Panc1 (cell line): Measurements from ENCODE around the gene RIMBP3B. TPM values are rescaled to one million over a fixed set of nuclear protein-coding genes. Genes with fewer than 3 reads are reported as not detected.
"Not testable (repeated sequence)": the region's sequence is repeated elsewhere in the genome, so short reads cannot be mapped to it uniquely, and the experiment has no call there.

Source experiments
- ATAC-seq: fragments of 200-7000 bp; cut with Tn5 transposase; 2 replicates; pipeline ENCODE4 v1.9.1; 2020; ENCODE audit warnings: mild to moderate bottlenecking, moderate library complexity
- BruUV-seq: library from RNA; stranded (reverse); fragments of 400-500 nt; replicated peaks from 2 replicates; lab custom pipeline; 2021; lab: Mats Ljungman, UMichigan
- CTCF ChIA-PET: fragments of 300-600 bp; sonication (Branson Sonifier 250); formaldehyde crosslinking; loops from one replicate; lab custom pipeline; 2022; ENCODE audit warnings: antibody characterized with exemption; lab: Charles Lee
- POLR2A ChIA-PET: fragments of 300-600 bp; sonication (Branson Sonifier 250); formaldehyde crosslinking; loops from one replicate; lab custom pipeline; 2022; ENCODE audit warnings: antibody characterized with exemption; lab: Charles Lee
- DNase-seq: peaks from one replicate; pipeline ENCODE4 v3.0.0-alpha.2; 2010; ENCODE audit warnings: low read depth, low spot score
- H3K27ac ChIP-seq: 2 replicates; pipeline ENCODE4 v1.5.1; 2011; ENCODE audit warnings: mild to moderate bottlenecking, low read length, inconsistent platforms
- H3K27me3 ChIP-seq: fragments of 200-500 bp; sonication (Bioruptor generic); 2 replicates; pipeline ENCODE4 v1.6.0; 2014; ENCODE audit warnings: low read length, inconsistent platforms; ENCODE audit not compliant: control insufficient read depth, insufficient read depth
- H3K36me3 ChIP-seq: fragments of 200-500 bp; sonication (Bioruptor generic); 2 replicates; pipeline ENCODE4 v1.5.1; 2014; ENCODE audit warnings: inconsistent platforms, mild to moderate bottlenecking, low read length, moderate library complexity; ENCODE audit not compliant: control insufficient read depth, insufficient read depth
- H3K4me1 ChIP-seq: 2 replicates; pipeline ENCODE4 v1.5.1; 2011; ENCODE audit warnings: inconsistent platforms, mild to moderate bottlenecking, low read length, moderate library complexity; ENCODE audit not compliant: control insufficient read depth, insufficient read depth
- H3K4me3 ChIP-seq, 2 experiments: 2 replicates each; pipeline ENCODE4 v1.5.1; 2011 to 2012; ENCODE audit warnings: low read depth in 2 of 2, low read length in 2 of 2, mild to moderate bottlenecking in 2 of 2, inconsistent platforms in 1 of 2, moderate library complexity in 1 of 2
- H3K9me3 ChIP-seq: fragments of 200-500 bp; sonication (Bioruptor generic); 2 replicates; pipeline ENCODE4 v1.5.1; 2014; ENCODE audit warnings: low read depth, mild to moderate bottlenecking, inconsistent platforms, low read length, moderate library complexity; ENCODE audit not compliant: control insufficient read depth, insufficient read depth
- in situ Hi-C: cut with HindIII; loops from 2 replicates; pipeline ENCODE4 v1.10.0; 2016; ENCODE audit warnings: low sequenced_read_pairs, low pct_unique_long_range_greater_than_20kb
- intact Hi-C: fragments of 100-400 bp; cut with micrococcal nuclease; formaldehyde crosslinking; loops from one replicate; pipeline ENCODE4 v1.10.0; 2022; ENCODE audit not compliant: unreplicated experiment
- total RNA-seq: library from RNA; stranded (reverse); gene quantifications from one replicate; pipeline ENCODE4 v1.2.1, GENCODE V29; 2021; ENCODE audit not compliant: unreplicated experiment

Gene RIMBP3B
- total RNA-seq, 1 experiment from 2014 or later = 0.54 TPM

GRCh38 chr22:21418974-21419638 is 35.6 kb downstream of the RIMBP3B start:
- H3K27me3 ChIP-seq, intact Hi-C loops, H3K9me3 ChIP-seq, POLR2A ChIA-PET, H3K36me3 ChIP-seq, H3K27ac ChIP-seq, in situ Hi-C loops, CTCF ChIA-PET, DNase-seq, H3K4me1 ChIP-seq: not testable (repeated sequence)
- ATAC-seq = peak; percentile 39
- TSS peak; percentile 92 for BruUV-seq
- peak overlapping the region in 1 of 2 experiments; percentile 23; a peak in 1 of 4 replicates for H3K4me3 ChIP-seq

GRCh38 chr22:21420180-21420763 is 36.7 kb downstream of the RIMBP3B start:
- in situ Hi-C loops, H3K36me3 ChIP-seq, H3K27ac ChIP-seq, DNase-seq, BruUV-seq, intact Hi-C loops, H3K9me3 ChIP-seq, POLR2A ChIA-PET, H3K27me3 ChIP-seq, CTCF ChIA-PET, H3K4me1 ChIP-seq: not testable (repeated sequence)
- ATAC-seq = peak; percentile 62
- H3K4me3 ChIP-seq = peak overlapping the region in 1 of 2 experiments; percentile 34; a peak in 2 of 4 replicates

- POLR2A ChIA-PET, DNase-seq, H3K27me3 ChIP-seq, CTCF ChIA-PET, ATAC-seq, BruUV-seq, intact Hi-C loops, H3K4me1 ChIP-seq, H3K27ac ChIP-seq, in situ Hi-C loops, H3K9me3 ChIP-seq, H3K36me3 ChIP-seq, H3K4me3 ChIP-seq: not testable (repeated sequence)
These were observed 40.6 kb downstream of the RIMBP3B start for GRCh38 chr22:21424084-21424709.

- ATAC-seq, POLR2A ChIA-PET, H3K27ac ChIP-seq, in situ Hi-C loops, DNase-seq, BruUV-seq, H3K4me3 ChIP-seq, CTCF ChIA-PET, H3K4me1 ChIP-seq, H3K27me3 ChIP-seq, H3K9me3 ChIP-seq, H3K36me3 ChIP-seq, intact Hi-C loops: not testable (repeated sequence)
These were observed 51.1 kb downstream of the RIMBP3B start for GRCh38 chr22:21434378-21435233.

GRCh38 chr22:21435998-21436810 is 52.7 kb downstream of the RIMBP3B start:
- CTCF ChIA-PET, intact Hi-C loops, BruUV-seq, in situ Hi-C loops, H3K9me3 ChIP-seq, H3K27me3 ChIP-seq, H3K36me3 ChIP-seq, H3K4me1 ChIP-seq, H3K27ac ChIP-seq, DNase-seq, H3K4me3 ChIP-seq, POLR2A ChIA-PET: not testable (repeated sequence)
- peak; percentile 74 for ATAC-seq

- H3K4me1 ChIP-seq, H3K27me3 ChIP-seq, H3K36me3 ChIP-seq, DNase-seq, H3K4me3 ChIP-seq, intact Hi-C loops, BruUV-seq, ATAC-seq, CTCF ChIA-PET, in situ Hi-C loops, POLR2A ChIA-PET, H3K9me3 ChIP-seq, H3K27ac ChIP-seq: not testable (repeated sequence)
These were observed 54.5 kb downstream of the RIMBP3B start for GRCh38 chr22:21438013-21438412.
